Smooth muscle cell (in vitro differentiated cells): ENCODE data around the gene ACRV1. TPM values are rescaled to one million over a fixed set of nuclear protein-coding genes. Genes with fewer than 3 reads are reported as not detected.

Source experiments
- DNase-seq: peaks from one replicate; lab custom pipeline; 2025; ENCODE audit not compliant: unreplicated experiment; lab: John Stamatoyannopoulos, UW
- H2AFZ ChIP-seq: fragments of 200-600 bp; sonication (generic); 2 replicates; pipeline ENCODE4 v1.6.0; 2016; ENCODE audit warnings: antibody characterized with exemption, low read depth, mild to moderate bottlenecking
- H3F3A ChIP-seq: fragments of 200-600 bp; sonication (generic); 2 replicates; pipeline ENCODE4 v1.6.0; 2017; ENCODE audit warnings: antibody characterized with exemption, low read depth
- H3K27ac ChIP-seq: fragments of 200-600 bp; sonication (generic); 2 replicates; pipeline ENCODE4 v1.5.1; 2016; ENCODE audit warnings: low read depth, mild to moderate bottlenecking
- H3K27me3 ChIP-seq: fragments of 200-600 bp; sonication (generic); 2 replicates; pipeline ENCODE4 v1.6.1; 2016; ENCODE audit warnings: low read depth, mild to moderate bottlenecking
- H3K36me3 ChIP-seq: fragments of 200-600 bp; sonication (generic); 2 replicates; pipeline ENCODE4 v1.5.1; 2016; ENCODE audit warnings: low read depth
- H3K4me1 ChIP-seq: fragments of 200-600 bp; sonication (generic); 2 replicates; pipeline ENCODE4 v1.5.1; 2016; ENCODE audit warnings: low read depth
- H3K4me2 ChIP-seq: fragments of 200-600 bp; sonication (generic); 2 replicates; pipeline ENCODE4 v1.6.0; 2016; ENCODE audit warnings: mild to moderate bottlenecking
- H3K4me3 ChIP-seq: fragments of 200-600 bp; sonication (generic); 2 replicates; pipeline ENCODE4 v1.5.1; 2016; ENCODE audit warnings: mild to moderate bottlenecking
- H3K79me2 ChIP-seq: fragments of 200-600 bp; sonication (generic); 2 replicates; pipeline ENCODE4 v1.6.0; 2016; ENCODE audit warnings: low read depth, mild to moderate bottlenecking
- H3K9ac ChIP-seq: fragments of 200-600 bp; sonication (generic); 2 replicates; pipeline ENCODE4 v1.6.0; 2016; ENCODE audit warnings: low read depth
- H3K9me3 ChIP-seq: fragments of 200-600 bp; sonication (generic); replicated peaks from 2 replicates; pipeline ENCODE4 v1.5.1; 2016; ENCODE audit warnings: low read depth
- H4K20me1 ChIP-seq: fragments of 200-600 bp; sonication (generic); 2 replicates; pipeline ENCODE4 v1.6.0; 2016; ENCODE audit warnings: low read depth
- CTCF ChIP-seq: fragments of 200-600 bp; sonication (generic); IDR thresholded peaks from 2 replicates; pipeline ENCODE4 v1.5.1; 2017; ENCODE audit warnings: borderline replicate concordance, mild to moderate bottlenecking, antibody characterized with exemption; ENCODE audit not compliant: insufficient read depth, poor library complexity, severe bottlenecking
- WGBS: methylation state at CpG from one replicate; pipeline ENCODE4 v1.1.7; 2016; ENCODE audit warnings: low lambda C conversion rate; 5-methylcytosine and 5-hydroxymethylcytosine counted together
- polyA plus RNA-seq: library from polyadenylated mRNA; unstranded; fragments of >200 nt; fragmentation: Nextera tagmentation; extraction: Ambion mirVana; gene quantifications from 2 replicates; pipeline ENCODE4 v1.2.1, GENCODE V29; 2016
- total RNA-seq: library from RNA; depleted of rRNA; stranded (reverse); fragments of >200 nt; gene quantifications from 2 replicates; pipeline ENCODE4 v1.2.3, GENCODE V29; 2014

ACRV1 gene
- total and polyA plus RNA-seq, 2 experiments from 2014 or later, result 0.25 TPM; not detected in 1

GRCh38 chr11:125626288-125626950 is 54.2 kb downstream of the ACRV1 start:
- Histone ChIP-seq H3K9ac (peak overlapping the region; percentile 41), H3F3A (peaks cover 12% of the 10 kb centered on the region), H3K36me3 (peaks cover 4% of the 10 kb centered on the region), H3K27me3 (no peaks in the 10 kb centered on the region), H3K4me3 (peak overlapping the region; percentile 65), H3K4me1 (peaks cover 14% of the 10 kb centered on the region), H3K4me2 (peak overlapping the region; percentile 93), H3K9me3 (no peaks in the 10 kb centered on the region), H3K79me2 (peaks cover 12% of the 10 kb centered on the region), H2AFZ (peak overlapping the region; percentile 93), H3K27ac (peak overlapping the region; percentile 82), H4K20me1 (no peaks in the 10 kb centered on the region)
- peak; percentile 7 for TF ChIP-seq CTCF
- WGBS, result 2% methylated on average over 18 of the region's 18 CpGs
- DNase-seq, result peak; percentile 21

GRCh38 chr11:125625630-125626287 is 54.9 kb downstream of the ACRV1 start:
- peak; percentile 67 for DNase-seq
- Histone ChIP-seq H3K79me2 (peaks cover 12% of the 10 kb centered on the region), H3K4me3 (peak overlapping the region; percentile 65), H3K36me3 (peaks cover 5% of the 10 kb centered on the region), H4K20me1 (no peaks in the 10 kb centered on the region), H3K4me1 (peaks cover 14% of the 10 kb centered on the region), H3K9ac (peak overlapping the region; percentile 81), H3K9me3 (no peaks in the 10 kb centered on the region), H2AFZ (peak overlapping the region; percentile 93), H3K4me2 (peak overlapping the region; percentile 93), H3F3A (peaks cover 16% of the 10 kb centered on the region), H3K27me3 (no peaks in the 10 kb centered on the region), H3K27ac (peak overlapping the region; percentile 82)
- TF ChIP-seq CTCF, result no peak
- under 1% methylated on average over 51 of the region's 51 CpGs for WGBS

- H3K36me3 ChIP-seq, result peaks cover 5% of the 10 kb centered on the region
- 5% methylated on average over 20 of the region's 20 CpGs for WGBS
- peak overlapping the region; percentile 65 for H3K4me3 ChIP-seq
- peak overlapping the region; percentile 93 for H3K4me2 ChIP-seq
- H3K27me3 ChIP-seq, result no peaks in the 10 kb centered on the region
- peak overlapping the region; percentile 82 for H3K27ac ChIP-seq
- H3K79me2 ChIP-seq, result peaks cover 12% of the 10 kb centered on the region
- no peak for TF ChIP-seq CTCF
- peak overlapping the region; percentile 81 for H3K9ac ChIP-seq
- DNase-seq, result no peak
- peaks cover 16% of the 10 kb centered on the region for H3F3A ChIP-seq
- peaks cover 14% of the 10 kb centered on the region for H3K4me1 ChIP-seq
- no peaks in the 10 kb centered on the region for H3K9me3 ChIP-seq
- peak overlapping the region; percentile 77 for H2AFZ ChIP-seq
- no peaks in the 10 kb centered on the region for H4K20me1 ChIP-seq
These were observed 55.4 kb downstream of the ACRV1 start for GRCh38 chr11:125625225-125625629.
